RWPE1 (cell line): Measurements from ENCODE around the gene HPSE2.

Experiments used
- CTCF ChIA-PET: fragments of 350-600 bp; sonication (Branson Sonifier 250); formaldehyde crosslinking; extraction: SDS; loops from one replicate; lab custom pipeline; 2021; lab: Yijun Ruan, JAX
- POLR2A ChIA-PET: fragments of 400-600 bp; formaldehyde crosslinking; extraction: SDS; loops from one replicate; lab custom pipeline; 2020; ENCODE audit warnings: antibody characterized with exemption; ENCODE audit not compliant: low non-redundant PET; lab: Yijun Ruan, JAX
- DNase-seq: peaks from one replicate; pipeline ENCODE4 v3.0.0; 2012; ENCODE audit warnings: low spot score
- H3K27ac ChIP-seq: fragments of 450-650 bp; 2 replicates; pipeline ENCODE4 v1.5.1; 2017
- TF ChIP-seq, protein P1 (sequence below): fragments of 450-650 bp; conservative IDR thresholded peaks from 2 replicates; pipeline ENCODE4 v1.5.1; 2017; ENCODE audit warnings: low read depth, mild to moderate bottlenecking

Gene HPSE2

DNA sequence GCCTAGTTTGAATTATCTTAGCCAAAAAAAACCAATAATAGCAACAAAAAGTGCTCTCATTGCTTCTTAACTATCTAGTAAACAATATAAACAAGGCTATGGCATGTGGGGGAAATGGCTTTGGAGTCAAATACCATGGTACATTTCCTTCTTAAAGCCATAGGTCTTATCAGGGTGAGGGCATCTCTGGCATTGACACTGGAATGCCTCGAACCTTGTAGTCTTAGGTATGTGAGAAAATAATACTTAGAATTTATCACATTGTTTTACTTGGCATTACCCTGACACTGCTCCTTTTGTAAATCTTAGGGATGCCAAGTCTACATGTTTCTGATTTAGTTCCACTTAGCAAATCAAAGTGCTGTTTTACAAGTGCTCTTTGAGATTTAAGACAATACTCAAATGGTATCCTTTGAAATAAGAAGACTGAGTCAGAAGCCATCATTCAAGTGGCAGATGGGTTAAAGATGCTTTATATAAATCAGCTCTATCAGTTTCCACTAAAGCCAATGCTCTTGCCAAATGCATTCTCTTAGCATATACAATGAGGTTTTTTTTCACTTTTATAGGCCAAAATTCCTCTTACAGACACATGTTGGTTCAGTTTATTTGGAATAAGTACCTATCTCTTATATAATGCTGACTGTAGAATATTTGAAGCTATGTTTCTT is 155.2 kb downstream of the HPSE2 start:
- TF ChIP-seq, protein P1, sequence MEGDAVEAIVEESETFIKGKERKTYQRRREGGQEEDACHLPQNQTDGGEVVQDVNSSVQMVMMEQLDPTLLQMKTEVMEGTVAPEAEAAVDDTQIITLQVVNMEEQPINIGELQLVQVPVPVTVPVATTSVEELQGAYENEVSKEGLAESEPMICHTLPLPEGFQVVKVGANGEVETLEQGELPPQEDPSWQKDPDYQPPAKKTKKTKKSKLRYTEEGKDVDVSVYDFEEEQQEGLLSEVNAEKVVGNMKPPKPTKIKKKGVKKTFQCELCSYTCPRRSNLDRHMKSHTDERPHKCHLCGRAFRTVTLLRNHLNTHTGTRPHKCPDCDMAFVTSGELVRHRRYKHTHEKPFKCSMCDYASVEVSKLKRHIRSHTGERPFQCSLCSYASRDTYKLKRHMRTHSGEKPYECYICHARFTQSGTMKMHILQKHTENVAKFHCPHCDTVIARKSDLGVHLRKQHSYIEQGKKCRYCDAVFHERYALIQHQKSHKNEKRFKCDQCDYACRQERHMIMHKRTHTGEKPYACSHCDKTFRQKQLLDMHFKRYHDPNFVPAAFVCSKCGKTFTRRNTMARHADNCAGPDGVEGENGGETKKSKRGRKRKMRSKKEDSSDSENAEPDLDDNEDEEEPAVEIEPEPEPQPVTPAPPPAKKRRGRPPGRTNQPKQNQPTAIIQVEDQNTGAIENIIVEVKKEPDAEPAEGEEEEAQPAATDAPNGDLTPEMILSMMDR: no peak
- ChIA-PET CTCF (no interaction called here), POLR2A (no interaction called here)
- no peak for DNase-seq
- H3K27ac ChIP-seq: no peak overlapping the region

DNA sequence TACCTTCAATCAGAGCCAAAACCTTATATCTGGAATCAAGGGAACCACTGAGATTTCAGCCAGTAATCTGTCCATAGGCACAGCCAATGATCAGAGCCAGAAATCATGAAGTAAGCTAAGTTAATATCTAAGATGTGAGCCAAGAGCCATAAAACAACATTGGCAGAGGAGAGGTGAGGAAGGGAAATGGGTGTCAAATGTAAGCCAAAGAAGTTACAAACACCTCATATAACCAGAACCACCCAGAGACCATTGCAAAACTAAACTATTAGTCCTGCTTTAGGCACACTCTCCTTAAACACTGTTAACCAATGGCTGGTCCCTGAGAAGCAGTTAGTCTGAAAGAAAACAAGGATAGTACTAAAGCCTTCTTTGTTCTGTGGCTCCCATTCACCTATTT is 173.1 kb downstream of the HPSE2 start:
- POLR2A ChIA-PET: no interaction called here
- no peak overlapping the region for H3K27ac ChIP-seq
- TF ChIP-seq, protein P1: no peak
- CTCF ChIA-PET: no interaction called here
- no peak for DNase-seq

DNA sequence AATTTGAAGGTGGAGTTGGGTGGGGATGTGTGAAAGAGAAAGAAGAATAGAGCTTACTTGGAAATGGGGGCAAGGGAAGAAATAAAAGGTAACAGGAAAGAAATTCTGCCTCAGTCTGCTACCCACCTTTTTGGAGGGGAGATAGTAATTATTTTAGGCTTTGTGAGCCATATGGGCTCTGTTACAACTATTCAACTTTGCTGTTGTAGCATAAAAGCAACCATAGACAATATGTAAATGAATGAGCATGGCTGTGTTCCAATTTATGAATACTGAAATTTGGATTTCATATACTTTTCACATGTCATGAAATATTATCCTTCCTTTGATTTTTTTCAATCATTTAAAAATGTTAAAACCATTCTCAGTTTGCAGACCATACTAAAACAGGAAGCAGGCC is 176.9 kb downstream of the HPSE2 start:
- H3K27ac ChIP-seq: no peak overlapping the region
- CTCF ChIA-PET: no interaction called here
- no peak for DNase-seq
- TF ChIP-seq, protein P1: no peak
- POLR2A ChIA-PET: no interaction called here

DNA sequence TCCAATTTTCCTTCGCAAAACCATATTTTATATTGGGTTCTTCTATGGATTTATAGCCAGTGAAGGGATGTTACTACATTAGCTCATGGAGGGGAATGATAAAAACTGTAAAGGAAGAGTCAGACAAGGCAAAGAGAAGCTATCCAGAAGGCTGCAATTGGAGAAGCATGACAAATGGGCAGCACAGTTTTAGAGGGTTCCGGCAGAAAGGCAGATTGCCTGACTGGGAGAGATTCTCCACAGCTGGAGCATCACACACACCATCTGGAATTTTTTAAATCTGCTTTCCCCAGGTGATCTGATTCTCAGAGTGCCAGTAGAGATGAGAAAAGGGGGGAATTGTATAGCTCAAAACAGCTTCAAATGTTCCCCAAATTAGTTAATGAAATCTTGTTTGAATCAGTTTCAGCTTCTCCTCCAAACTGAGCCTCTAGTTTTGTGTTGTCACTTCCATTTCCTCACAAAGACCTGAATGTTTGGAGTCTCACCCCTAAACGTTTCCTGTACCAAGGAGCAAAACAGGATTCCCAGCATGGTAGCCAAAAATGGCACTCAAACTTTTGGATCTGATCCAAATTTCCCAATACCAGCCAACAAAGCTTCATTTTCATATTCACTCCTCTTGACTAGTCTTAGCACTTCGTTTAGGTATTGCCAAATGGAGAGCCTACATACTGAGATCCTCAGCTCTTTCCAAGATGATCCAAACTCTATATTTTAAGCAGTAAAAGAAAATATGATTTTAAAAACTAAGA is 177.5 kb downstream of the HPSE2 start:
- no peak for DNase-seq
- TF ChIP-seq, protein P1: no peak
- ChIA-PET POLR2A (no interaction called here), CTCF (interaction anchor here (0.6 kb wide), 1 partner anchor 87 kb away, joined by 3 read pairs; no protein-coding TSS in a partner anchor)
- no peak overlapping the region for H3K27ac ChIP-seq

DNA sequence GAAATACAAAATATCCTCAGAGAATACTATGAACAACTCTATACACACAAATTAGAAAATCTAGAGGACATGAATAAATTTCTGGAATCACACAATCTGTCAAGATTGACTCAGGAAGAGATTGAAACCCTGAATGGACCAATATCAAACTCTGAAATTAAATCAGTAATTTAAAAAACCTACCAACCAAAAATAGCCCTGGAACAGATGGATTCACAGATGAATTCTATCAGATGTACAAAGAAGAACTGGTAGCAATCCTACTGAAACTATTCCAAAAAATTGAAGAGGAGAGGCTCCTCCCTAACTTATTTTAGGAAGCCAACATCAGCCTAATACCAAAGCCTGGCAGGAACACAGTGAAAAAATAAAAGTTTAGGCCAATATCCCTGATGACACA is 190.0 kb downstream of the HPSE2 start:
- CTCF ChIA-PET: no interaction called here
- TF ChIP-seq, protein P1: no peak
- DNase-seq: no peak

DNA sequence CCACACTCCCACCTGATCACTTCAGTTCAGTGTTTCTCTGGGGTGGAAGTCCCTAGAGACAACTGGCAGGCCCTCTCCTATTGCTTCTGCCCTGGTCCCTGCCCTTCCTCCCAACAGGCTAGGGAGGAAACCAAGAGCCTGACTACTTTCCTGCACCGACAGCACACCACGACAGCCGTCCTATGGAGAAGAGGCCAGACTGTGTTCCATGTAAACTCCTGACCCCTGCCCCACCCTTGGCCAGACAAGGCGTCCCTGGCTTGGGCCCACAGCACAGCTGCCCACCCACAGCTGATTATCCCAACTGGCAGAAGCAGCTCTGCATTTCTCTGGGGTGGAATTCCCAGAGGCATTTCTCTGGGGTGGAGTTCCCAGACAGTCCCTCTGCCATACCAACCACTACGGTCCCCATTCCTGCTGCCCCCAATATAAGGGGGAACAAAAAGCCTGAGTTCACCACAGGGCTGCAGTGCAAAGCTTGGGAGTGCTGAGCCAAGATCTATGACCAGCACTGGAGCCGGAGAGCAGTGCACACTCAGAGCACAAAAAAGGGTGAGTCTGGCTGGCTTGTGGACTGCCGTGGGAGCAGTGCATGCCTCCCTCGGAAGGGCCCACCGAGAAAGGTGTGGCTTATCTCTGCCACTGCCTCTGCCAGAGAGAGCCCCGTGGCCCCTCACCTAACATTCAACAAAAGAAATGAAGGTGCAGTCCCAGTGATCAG is 193.4 kb downstream of the HPSE2 start:
- POLR2A ChIA-PET: no interaction called here
- CTCF ChIA-PET: interaction anchor here (0.6 kb wide), 1 partner anchor 57 kb away, joined by 3 read pairs; no protein-coding TSS in a partner anchor
- TF ChIP-seq, protein P1: no peak
- DNase-seq: no peak
- no peak overlapping the region for H3K27ac ChIP-seq

More for the DNA sequence above, 190.0 kb downstream of the HPSE2 start:
- H3K27ac ChIP-seq: no peak overlapping the region
- POLR2A ChIA-PET: no interaction called here
